ENCODE data around the gene DIRAS3.
A peak's percentile ranks its signal among the peaks of the same experiment; 100 is the strongest.
"Not testable (repeated sequence)": the region's sequence is repeated elsewhere in the genome, so short reads cannot be mapped to it uniquely, and the experiment has no call there.

Gene DIRAS3

DNA sequence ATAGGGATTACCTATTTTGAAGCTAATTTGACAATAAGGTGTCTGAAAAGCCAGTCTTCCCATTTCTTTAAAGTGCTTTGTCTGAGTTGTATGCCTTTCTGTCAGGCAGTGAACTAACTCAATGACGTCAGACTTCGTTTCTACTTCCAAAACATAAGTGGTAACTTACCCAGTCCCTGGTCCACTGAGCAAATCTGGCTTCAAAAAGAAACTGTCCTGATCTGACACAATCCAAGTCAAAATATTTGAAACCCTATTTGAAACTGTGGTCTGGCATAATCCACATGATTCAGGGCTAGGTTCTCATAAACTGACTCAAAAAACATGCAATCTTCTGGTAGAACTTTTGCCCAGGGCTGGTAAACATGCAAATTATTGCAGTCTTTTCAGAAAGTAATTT lies 34.0 kb downstream of the DIRAS3 start:
- no peak for DNase-seq

DNA sequence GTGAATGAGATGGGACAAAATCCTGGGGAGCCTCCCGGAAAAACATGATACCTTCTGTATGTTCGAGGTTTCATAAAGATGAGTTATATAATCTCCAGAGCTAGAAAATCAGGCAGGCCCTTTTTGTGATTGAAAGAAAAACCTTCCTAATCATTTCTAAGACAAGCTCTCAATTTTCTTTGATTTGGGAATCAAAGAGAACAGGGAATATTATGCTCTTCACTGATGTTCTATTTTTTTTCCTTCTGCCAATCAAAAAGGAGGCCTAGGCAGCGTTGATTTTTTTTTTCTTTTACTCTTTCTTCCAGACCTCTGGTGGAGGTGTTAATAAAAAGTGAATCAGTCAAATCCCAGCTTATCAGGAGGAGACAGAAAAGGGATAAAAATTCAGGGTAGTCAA lies 34.5 kb downstream of the DIRAS3 start:
- DNase-seq, result no peak

DNA sequence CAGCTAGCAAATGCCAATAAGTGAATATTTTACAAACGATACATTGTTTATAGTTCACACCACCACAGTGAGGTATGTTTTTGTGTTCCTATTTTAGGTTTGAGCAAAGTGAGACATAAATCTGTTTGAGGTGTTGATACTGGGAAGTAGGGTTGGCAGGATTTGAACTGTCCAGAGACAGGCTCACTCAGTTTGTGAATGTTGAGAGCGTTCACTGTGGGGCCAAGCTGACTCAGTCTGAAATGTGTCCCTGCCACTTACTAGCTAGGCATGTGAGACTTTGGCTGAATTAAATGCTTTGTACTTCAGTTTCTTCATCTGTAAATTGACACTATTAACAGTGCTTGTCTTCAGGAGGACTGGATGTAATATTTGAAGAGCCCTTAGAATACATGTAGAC lies 35.1 kb downstream of the DIRAS3 start:
- no peak for DNase-seq

DNA sequence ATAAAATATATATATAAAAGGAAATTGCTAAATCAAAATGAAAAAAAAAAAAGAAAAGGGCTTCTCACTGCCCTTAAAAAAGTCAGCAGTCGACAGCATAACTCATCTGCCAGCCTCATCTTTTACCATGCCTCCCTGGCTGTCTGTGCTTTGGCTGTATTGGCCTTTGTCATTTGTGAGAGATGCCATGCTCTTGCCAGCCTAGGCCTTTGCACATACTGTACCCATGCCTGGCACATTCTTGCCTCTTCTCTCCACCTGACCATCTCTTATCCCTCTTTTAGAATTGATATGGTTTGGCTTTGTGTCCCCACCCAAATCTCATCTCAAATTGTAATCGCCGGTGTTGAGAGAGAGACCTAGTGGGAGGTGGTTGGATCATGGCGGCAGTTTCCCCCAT lies 37.1 kb downstream of the DIRAS3 start:
- no peak for DNase-seq

DNA sequence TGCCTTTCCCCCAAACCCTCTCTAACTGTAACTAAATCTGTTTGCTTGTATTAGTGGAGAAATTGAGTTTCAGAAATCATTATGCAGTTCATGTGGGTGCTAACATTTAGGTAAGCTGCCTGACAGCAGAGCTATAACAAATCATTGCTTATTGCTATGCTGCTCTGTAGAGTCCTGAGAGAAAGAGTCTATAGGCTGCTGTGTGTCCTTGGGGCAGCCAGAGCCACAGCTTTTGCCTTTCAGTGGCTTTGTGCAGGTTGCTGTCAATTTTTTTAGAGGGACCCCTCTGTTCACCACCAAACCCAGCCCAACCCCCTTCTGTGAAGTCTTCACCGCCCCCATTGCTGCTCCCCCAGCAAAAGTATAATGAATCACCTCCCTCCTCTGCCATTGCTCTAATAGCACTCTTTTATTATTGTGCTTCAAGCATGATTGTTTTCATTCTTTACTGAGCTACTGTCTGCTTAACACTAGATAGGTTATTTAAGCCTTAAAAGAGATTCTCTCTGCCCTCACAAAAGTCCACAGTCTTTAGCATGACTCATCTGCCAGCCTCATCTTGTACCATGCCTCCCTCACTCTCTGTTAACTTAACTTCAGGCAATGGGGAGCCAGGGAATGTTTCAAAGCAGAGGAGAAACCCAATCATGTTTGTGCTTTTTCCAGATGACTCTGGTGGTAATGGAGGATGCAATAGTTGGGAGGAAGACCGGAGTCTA lies 38.6 kb downstream of the DIRAS3 start:
- DNase-seq, result no peak

DNA sequence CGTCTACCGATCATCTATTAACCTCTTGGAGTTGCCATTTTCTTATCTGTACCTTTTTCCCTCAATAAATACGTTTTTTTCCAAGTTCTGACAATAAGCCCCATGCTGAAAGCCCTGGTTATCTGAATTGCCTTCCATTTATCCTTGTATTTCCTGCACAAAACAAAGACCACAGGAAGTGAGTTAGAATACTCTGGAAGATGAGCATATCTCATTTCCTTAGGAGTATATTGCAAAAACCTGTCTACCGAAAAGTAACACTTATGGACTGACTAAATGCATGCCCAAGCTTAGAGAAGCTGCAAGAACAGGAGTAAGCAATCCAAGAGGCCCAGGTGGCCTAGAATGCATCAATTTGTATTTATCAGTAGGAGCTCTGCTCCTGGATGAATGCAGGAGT lies 39.9 kb downstream of the DIRAS3 start:
- no peak for DNase-seq

DNA sequence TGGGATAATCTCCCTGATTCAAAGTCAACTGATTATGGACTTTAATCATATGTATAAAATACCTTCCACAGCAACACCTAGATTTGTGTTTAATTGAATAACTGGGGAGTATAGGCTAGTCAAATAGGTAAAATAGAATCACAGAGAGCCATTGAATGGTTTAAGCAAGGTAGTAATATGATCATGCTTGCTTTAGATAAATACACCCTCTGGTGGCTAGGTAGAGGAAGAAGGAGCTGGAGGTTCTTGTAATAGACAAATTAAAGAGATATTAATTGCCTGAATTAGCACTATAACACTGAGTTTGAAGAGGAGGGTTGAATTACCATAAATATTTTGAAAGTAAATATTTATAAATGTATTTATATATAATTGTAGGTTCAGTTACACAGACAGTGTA lies 40.3 kb downstream of the DIRAS3 start:
- peak; percentile 3 for DNase-seq

DNA sequence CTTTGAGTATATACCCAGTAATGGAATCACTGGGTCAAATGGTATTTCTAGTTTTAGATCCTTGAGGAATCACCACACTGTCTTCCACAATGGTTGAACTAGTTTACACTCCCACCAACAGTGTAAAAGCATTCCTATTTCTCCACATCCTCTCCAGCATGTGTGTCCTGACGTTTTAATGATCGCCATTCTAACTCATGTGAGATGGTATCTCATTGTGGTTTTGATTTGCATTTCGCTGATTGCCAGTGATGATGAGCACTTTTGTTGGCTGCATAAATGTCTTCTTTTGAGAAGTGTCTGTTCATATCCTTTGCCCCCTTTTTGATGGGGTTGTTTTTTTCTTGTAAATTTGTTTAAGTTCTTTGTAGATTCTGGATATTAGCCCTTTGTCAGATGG lies 46.8 kb downstream of the DIRAS3 start:
- not testable (repeated sequence) for DNase-seq

DNA sequence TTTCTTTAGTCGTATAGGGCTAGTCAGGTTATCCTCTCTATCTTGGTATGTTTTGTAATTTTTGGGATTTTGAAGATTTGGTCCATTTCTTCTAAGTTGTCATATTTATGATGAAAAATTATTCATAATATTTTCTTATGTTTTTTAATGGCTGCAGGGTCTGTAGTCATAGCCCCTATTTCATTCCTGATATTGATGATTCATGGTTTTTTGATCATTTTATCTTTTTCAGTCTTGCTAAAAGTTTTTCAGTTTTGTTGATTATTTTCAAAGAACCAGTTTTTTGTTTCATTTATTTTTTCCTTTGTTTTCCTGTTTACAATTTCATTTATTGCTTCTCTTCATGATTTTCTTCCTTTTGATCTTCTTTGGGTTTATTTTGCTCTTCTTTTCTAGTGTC lies 50.2 kb downstream of the DIRAS3 start:
- no peak for DNase-seq

DNA sequence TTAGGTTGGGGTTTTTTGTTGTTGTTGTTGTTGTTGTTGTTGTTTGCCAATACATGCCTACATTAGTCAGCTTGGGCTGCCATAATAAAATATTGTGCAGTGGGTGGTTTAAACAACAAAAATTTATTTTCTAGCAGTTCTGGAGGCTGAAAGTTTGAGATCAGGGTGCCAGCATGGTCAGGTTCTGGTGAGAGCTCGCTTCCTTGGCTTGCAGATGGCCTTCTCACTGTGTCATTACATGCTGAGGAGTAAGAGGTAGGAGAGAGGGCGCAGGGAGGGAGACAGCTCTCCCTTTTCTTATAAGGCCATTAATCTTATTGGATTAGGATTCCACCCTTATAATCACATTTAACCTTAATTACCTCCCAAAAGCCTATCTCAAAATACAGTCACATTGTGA lies 52.7 kb downstream of the DIRAS3 start:
- DNase-seq, result no peak

All from NCI-H2029 treated with DMSO at 0.1 percent for 48 hours (cell line).